CD14-positive monocyte (primary cell): ENCODE results near the gene ZNF491. TPM values are rescaled to one million over a fixed set of nuclear protein-coding genes. Genes with fewer than 3 reads are reported as not detected.
"Not testable (repeated sequence)": the region's sequence is repeated elsewhere in the genome, so short reads cannot be mapped to it uniquely, and the experiment has no call there.

ENCODE experiments used
- DNase-seq, 3 donors: peaks; one replicate each; pipeline ENCODE4 v3.0.0-alpha.2; 2011 to 2022
- H2AFZ ChIP-seq: 2 replicates; pipeline ENCODE4 v1.6.0; 2012; ENCODE audit warnings: mild to moderate bottlenecking, low read depth, low read length, inconsistent platforms; ENCODE audit not compliant: insufficient read depth, poor library complexity, severe bottlenecking
- H3K27ac ChIP-seq, 2 donors: 1 replicate in 1 of 2; 2 replicates in 1 of 2; pipeline ENCODE4 v1.5.1; 2012 to 2013; ENCODE audit warnings: low read length in 2 of 2, control low read depth in 1 of 2, inconsistent platforms in 1 of 2, low read depth in 1 of 2, mild to moderate bottlenecking in 1 of 2
- H3K27me3 ChIP-seq, 2 donors: one replicate each; pipeline versions ENCODE4 v1.6.0 to v1.6.1; 2011 to 2013; ENCODE audit warnings: low read length in 2 of 2; ENCODE audit not compliant: control insufficient read depth in 2 of 2, insufficient read depth in 2 of 2
- H3K36me3 ChIP-seq, 2 donors: replicated peaks in 1 of 2; 1 replicate in 1 of 2; 2 replicates in 1 of 2; pipeline versions ENCODE4 v1.5.1 to v1.6.1; 2012 to 2013; ENCODE audit warnings: low read length in 2 of 2, control low read depth in 1 of 2, inconsistent platforms in 1 of 2, mild to moderate bottlenecking in 1 of 2; ENCODE audit not compliant: insufficient read depth in 2 of 2, control insufficient read depth in 1 of 2
- H3K4me1 ChIP-seq, 2 donors: 1 replicate in 1 of 2; 2 replicates in 1 of 2; pipeline versions ENCODE4 v1.5.1 to v1.6.1; 2012 to 2013; ENCODE audit warnings: low read length in 2 of 2, control low read depth in 1 of 2, inconsistent platforms in 1 of 2, mild to moderate bottlenecking in 1 of 2, moderate library complexity in 1 of 2; ENCODE audit not compliant: insufficient read depth in 2 of 2, control insufficient read depth in 1 of 2
- H3K4me2 ChIP-seq: replicated peaks from 2 replicates; pipeline ENCODE3; 2012; ENCODE audit warnings: low read length, moderate library complexity, mild to moderate bottlenecking; ENCODE audit not compliant: poor library complexity, severe bottlenecking; ENCODE audit errors: extremely low read depth
- H3K4me3 ChIP-seq, 3 experiments: fragments of 200-600 bp in 1 of 3; sonication (generic) in 1 of 3; replicated peaks in 1 of 3; 1 replicate in 2 of 3; 2 replicates in 1 of 3; pipeline ENCODE4 v1.5.1; 2011 to 2013; ENCODE audit warnings: low read length in 3 of 3, mild to moderate bottlenecking in 3 of 3, control low read depth in 2 of 3, low read depth in 2 of 3, inconsistent platforms in 1 of 3, moderate library complexity in 1 of 3
- H3K79me2 ChIP-seq: 2 replicates; pipeline ENCODE4 v1.6.0; 2012; ENCODE audit warnings: mild to moderate bottlenecking, control low read depth, inconsistent platforms, low read length, moderate library complexity; ENCODE audit not compliant: insufficient read depth
- H3K9ac ChIP-seq: 2 replicates; pipeline ENCODE4 v1.6.0; 2017; ENCODE audit warnings: low read length, mild to moderate bottlenecking; ENCODE audit not compliant: insufficient read depth, poor library complexity, severe bottlenecking
- H3K9me3 ChIP-seq, 2 donors: replicated peaks in 1 of 2; 1 replicate in 1 of 2; 2 replicates in 1 of 2; pipeline versions ENCODE4 v1.5.1 to v1.6.1; 2012 to 2013; ENCODE audit warnings: low read length in 2 of 2, control low read depth in 1 of 2; ENCODE audit not compliant: control insufficient read depth in 1 of 2, insufficient read depth in 1 of 2
- H4K20me1 ChIP-seq: 2 replicates; pipeline ENCODE4 v1.6.0; 2012; ENCODE audit warnings: mild to moderate bottlenecking, low read length, control low read depth, moderate library complexity; ENCODE audit not compliant: insufficient read depth
- H3K27ac Mint-ChIP-seq, 7 donors: one replicate each; pipeline ENCODE4 v1.8.0; 2020; ENCODE audit warnings: mild to moderate bottlenecking in 7 of 7, mixed read lengths in 7 of 7, moderate library complexity in 6 of 7, inconsistent platforms in 2 of 7
- H3K27me3 Mint-ChIP-seq, 3 donors: one replicate each; pipeline ENCODE4 v1.8.0; 2021 to 2022; ENCODE audit warnings: low read depth in 3 of 3, mild to moderate bottlenecking in 3 of 3, mixed read lengths in 3 of 3, moderate library complexity in 3 of 3, inconsistent platforms in 1 of 3
- H3K36me3 Mint-ChIP-seq, 2 donors: one replicate each; pipeline ENCODE4 v1.8.0; 2020; ENCODE audit warnings: mixed read lengths in 2 of 2, inconsistent platforms in 1 of 2, mild to moderate bottlenecking in 1 of 2
- H3K4me1 Mint-ChIP-seq: one replicate; pipeline ENCODE4 v1.8.0; 2020; ENCODE audit warnings: mild to moderate bottlenecking, mixed read lengths
- H3K4me3 Mint-ChIP-seq, 2 donors: one replicate each; pipeline ENCODE4 v1.8.0; 2020; ENCODE audit warnings: mild to moderate bottlenecking in 2 of 2, mixed read lengths in 2 of 2, moderate library complexity in 1 of 2
- H3K9me3 Mint-ChIP-seq, 7 donors: one replicate each; pipeline ENCODE4 v1.8.0; 2020 to 2022; ENCODE audit warnings: mixed read lengths in 7 of 7, mild to moderate bottlenecking in 6 of 7, moderate library complexity in 6 of 7, inconsistent platforms in 2 of 7
- CTCF ChIP-seq: fragments of 200-600 bp; IDR thresholded peaks from one replicate; pipeline ENCODE4 v1.8.0; 2022; ENCODE audit warnings: antibody characterized with exemption, mild to moderate bottlenecking
- WGBS: methylation state at CpG from one replicate; pipeline ENCODE4 v1.1.5; 2013; ENCODE audit warnings: missing lambda C conversion rate; ENCODE audit not compliant: insufficient coverage; 5-methylcytosine and 5-hydroxymethylcytosine counted together
- intact Hi-C, 2 donors: fragments of 100-400 bp; cut with micrococcal nuclease; formaldehyde crosslinking; loops; one replicate each; pipeline versions ENCODE4 v1.15.0 to v1.15.1; 2023
- polyA plus RNA-seq, 3 donors: library from polyadenylated mRNA; depleted of rRNA in 1 of 3; unstranded in 2 of 3; stranded (reverse) in 1 of 3; fragments of 300-500 nt in 2 of 3; fragments of >200 nt in 1 of 3; fragmentation: Illumina TruSeq in 2 of 3; gene quantifications; 1 replicate in 2 of 3; 2 replicates in 1 of 3; pipeline ENCODE4 v1.2.3, GENCODE V29; 2012 to 2021

Gene ZNF491
- polyA plus RNA-seq, 3 donors = 0.27 to 0.92 TPM; not detected in 1

GRCh38 chr19:11848200-11848593 lies 49.9 kb downstream of the ZNF491 start:
- H3K27me3 ChIP-seq = no peaks in the 10 kb centered on the region
- H3K9me3 ChIP-seq = peaks cover 46 to 67% of the 10 kb centered on the region in 2 donors
- H3K9ac ChIP-seq = peak overlapping the region; percentile 57
- H3K4me3 Mint-ChIP-seq = peak overlapping the region; percentile 84 to 90
- intact Hi-C loops = no loop called here
- no peak for DNase-seq
- peaks cover 0 to 5% (median 2%) of the 10 kb centered on the region in 3 donors for H3K27me3 Mint-ChIP-seq
- H4K20me1 ChIP-seq = no peaks in the 10 kb centered on the region
- peaks cover 3 to 24% of the 10 kb centered on the region in 2 donors for H3K36me3 Mint-ChIP-seq
- peaks cover 0 to 1% of the 10 kb centered on the region in 2 donors for H3K36me3 ChIP-seq
- no peak overlapping the region for H3K27ac ChIP-seq
- peak overlapping the region; percentile 84 for H3K4me2 ChIP-seq
- peak overlapping the region in 3 of 7 donors; percentile 3 to 26 (median 15) for H3K27ac Mint-ChIP-seq
- TF ChIP-seq CTCF = no peak
- peaks cover 15 to 19% of the 10 kb centered on the region in 2 donors for H3K4me1 ChIP-seq
- peak overlapping the region; percentile 49 to 77 (median 55) for H3K4me3 ChIP-seq
- 23% methylated on average over 9 of the region's 11 CpGs for WGBS
- H3K9me3 Mint-ChIP-seq = peaks cover 25 to 73% (median 50%) of the 10 kb centered on the region in 7 donors
- peak overlapping the region; percentile 81 for H2AFZ ChIP-seq
- peaks cover 20% of the 10 kb centered on the region for H3K4me1 Mint-ChIP-seq
- peaks cover 26% of the 10 kb centered on the region for H3K79me2 ChIP-seq

GRCh38 chr19:11848594-11849469 lies 50.5 kb downstream of the ZNF491 start, which contains the start of gene ZNF439:
TSS of gene ZNF439 (plus strand) at chr19:11848726. CDS start at chr19:11848868, 142 bp downstream.
- no peak for TF ChIP-seq CTCF
- Histone ChIP-seq H3K9me3 (peaks cover 49 to 71% of the 10 kb centered on the region in 2 donors), H3K27ac (peak within 1 kb of the TSS in 1 of 2 donors; percentile 54), H3K4me2 (peak within 1 kb of the TSS; percentile 84), H3K4me3 (peak within 1 kb of the TSS; percentile 49 to 77 (median 55)), H2AFZ (peak within 1 kb of the TSS; percentile 81), H3K4me1 (peaks cover 15 to 19% of the 10 kb centered on the region in 2 donors), H4K20me1 (no peaks in the 10 kb centered on the region), H3K79me2 (peaks cover 27% of the 10 kb centered on the region), H3K27me3 (no peaks in the 10 kb centered on the region), H3K36me3 (peaks cover 0 to 8% of the 10 kb centered on the region in 2 donors), H3K9ac (peak within 1 kb of the TSS; percentile 57)
- under 1% methylated on average over 55 of the region's 59 CpGs for WGBS
- peak within 1 kb of the TSS; percentile 26 to 82 (median 70) for H3K27ac Mint-ChIP-seq
- H3K9me3 Mint-ChIP-seq = peaks cover 26 to 78% (median 55%) of the 10 kb centered on the region in 7 donors
- H3K36me3 Mint-ChIP-seq = peaks cover 3 to 25% of the 10 kb centered on the region in 2 donors
- DNase-seq = peak; percentile 49 to 61 (median 53)
- peaks cover 0 to 5% (median 2%) of the 10 kb centered on the region in 3 donors for H3K27me3 Mint-ChIP-seq
- intact Hi-C loops = no loop called here
- H3K4me3 Mint-ChIP-seq = peak within 1 kb of the TSS; percentile 84 to 90
- peaks cover 20% of the 10 kb centered on the region for H3K4me1 Mint-ChIP-seq

GRCh38 chr19:11850289-11850688 lies 52.0 kb downstream of the ZNF491 start:
- H3K4me2 ChIP-seq, H4K20me1 ChIP-seq, H3K27me3 Mint-ChIP-seq, H3K27ac ChIP-seq, DNase-seq, H3K4me3 ChIP-seq, H2AFZ ChIP-seq, H3K9ac ChIP-seq, intact Hi-C loops, H3K4me3 Mint-ChIP-seq, H3K27me3 ChIP-seq, H3K27ac Mint-ChIP-seq: not testable (repeated sequence)
- H3K79me2 ChIP-seq = peaks cover 39% of the 10 kb centered on the region
- peaks cover 0 to 20% of the 10 kb centered on the region in 2 donors for H3K36me3 ChIP-seq
- peaks cover 56 to 70% of the 10 kb centered on the region in 2 donors for H3K9me3 ChIP-seq
- H3K4me1 ChIP-seq = peaks cover 15 to 19% of the 10 kb centered on the region in 2 donors
- Mint-ChIP-seq H3K9me3 (peaks cover 29 to 80% (median 55%) of the 10 kb centered on the region in 7 donors), H3K36me3 (peaks cover 3 to 33% of the 10 kb centered on the region in 2 donors), H3K4me1 (peaks cover 20% of the 10 kb centered on the region)
- WGBS = no CpG with 5 or more reads among the region's 4 CpGs
